HG02981 (cell line): Measurements from ENCODE around the gene MBD5.

Experiments
- ATAC-seq: cut with Tn5 transposase; IDR thresholded peaks from one replicate; pipeline ENCODE4 v1.9.1; 2021; ENCODE audit warnings: mild to moderate bottlenecking, moderate library complexity; ENCODE audit not compliant: unreplicated experiment

Gene MBD5

GRCh38 chr2:148455791-148456190, 434.9 kb downstream of the MBD5 start:
- no peak for ATAC-seq

- no peak for ATAC-seq
Observed at GRCh38 chr2:148458171-148458570, 437.3 kb downstream of the MBD5 start.

- no peak for ATAC-seq
Observed at GRCh38 chr2:148459377-148459778, 438.5 kb downstream of the MBD5 start.

- no peak for ATAC-seq
Observed at GRCh38 chr2:148461876-148462275, 441.0 kb downstream of the MBD5 start.

GRCh38 chr2:148475626-148476025, 454.7 kb downstream of the MBD5 start:
- ATAC-seq, result no peak

GRCh38 chr2:148479398-148479797, 458.5 kb downstream of the MBD5 start:
- no peak for ATAC-seq

- no peak for ATAC-seq
Observed at GRCh38 chr2:148483665-148484064, 462.8 kb downstream of the MBD5 start.

- no peak for ATAC-seq
Observed at GRCh38 chr2:148484066-148484465, 463.2 kb downstream of the MBD5 start.

- no peak for ATAC-seq
Observed at GRCh38 chr2:148486655-148487054, 465.8 kb downstream of the MBD5 start.

GRCh38 chr2:148487439-148487838, 466.5 kb downstream of the MBD5 start:
- no peak for ATAC-seq

GRCh38 chr2:148490840-148491439, 470.0 kb downstream of the MBD5 start:
- no peak for ATAC-seq

GRCh38 chr2:148493822-148494563, 473.1 kb downstream of the MBD5 start:
- peak; percentile 76 for ATAC-seq

- no peak for ATAC-seq
Observed at GRCh38 chr2:148495586-148495985, 474.7 kb downstream of the MBD5 start.

- no peak for ATAC-seq
Observed at GRCh38 chr2:148501545-148501944, 480.7 kb downstream of the MBD5 start.

- ATAC-seq, result no peak
Observed at GRCh38 chr2:148503516-148503915, 482.6 kb downstream of the MBD5 start.

GRCh38 chr2:148507970-148508369, 487.1 kb downstream of the MBD5 start:
- no peak for ATAC-seq

GRCh38 chr2:148508878-148509287, 488.0 kb downstream of the MBD5 start:
- ATAC-seq, result no peak

GRCh38 chr2:148509288-148509902, 488.5 kb downstream of the MBD5 start:
- ATAC-seq, result peak; percentile 99

- ATAC-seq, result no peak
Observed at GRCh38 chr2:148511883-148512282, 491.0 kb downstream of the MBD5 start.

- no peak for ATAC-seq
Observed at GRCh38 chr2:148512501-148512900, 491.6 kb downstream of the MBD5 start.

- no peak for ATAC-seq
Observed at GRCh38 chr2:148513427-148513826, 492.5 kb downstream of the MBD5 start.

- no peak for ATAC-seq
Observed at GRCh38 chr2:148515120-148515519, 494.2 kb downstream of the MBD5 start.
